Umbilical cord (tissue), 2 donors: ENCODE measurements around the gene WDR86. TPM values are rescaled to one million over a fixed set of nuclear protein-coding genes. Genes with fewer than 3 reads are reported as not detected.

Source experiments
- DNase-seq: peaks from one replicate; pipeline ENCODE4 v3.0.0-alpha.2; 2015; ENCODE audit warnings: low spot score
- total RNA-seq: library from RNA; depleted of rRNA; stranded (reverse); fragments of >200 nt; gene quantifications from one replicate; pipeline ENCODE4 v1.2.3, GENCODE V29; 2014; ENCODE audit warnings: low replicate concordance; ENCODE audit not compliant: insufficient read depth

The WDR86 gene
- total RNA-seq, 1 donor from 2014 or later, result 34.7 TPM

DNA sequence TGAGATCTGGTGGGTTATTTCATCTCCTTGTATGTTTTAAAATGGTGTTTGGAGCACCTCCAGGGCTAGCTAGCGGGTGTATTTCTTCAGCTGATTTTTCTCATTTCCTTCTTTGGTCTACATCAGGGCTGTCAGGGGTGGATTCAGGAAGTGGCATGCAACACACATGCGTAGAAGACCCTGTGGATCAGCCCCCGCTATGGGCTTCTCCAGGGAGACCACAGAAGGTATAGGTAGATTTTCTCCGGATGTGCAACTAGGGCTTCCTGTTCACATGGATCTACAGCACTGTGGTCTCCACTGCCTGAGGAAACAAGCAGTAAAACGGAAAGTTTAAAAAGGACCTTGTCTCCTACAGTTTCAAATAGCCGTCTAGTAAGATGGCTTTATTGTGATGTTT is 57.9 kb downstream of the WDR86 start:
- no peak for DNase-seq

DNA sequence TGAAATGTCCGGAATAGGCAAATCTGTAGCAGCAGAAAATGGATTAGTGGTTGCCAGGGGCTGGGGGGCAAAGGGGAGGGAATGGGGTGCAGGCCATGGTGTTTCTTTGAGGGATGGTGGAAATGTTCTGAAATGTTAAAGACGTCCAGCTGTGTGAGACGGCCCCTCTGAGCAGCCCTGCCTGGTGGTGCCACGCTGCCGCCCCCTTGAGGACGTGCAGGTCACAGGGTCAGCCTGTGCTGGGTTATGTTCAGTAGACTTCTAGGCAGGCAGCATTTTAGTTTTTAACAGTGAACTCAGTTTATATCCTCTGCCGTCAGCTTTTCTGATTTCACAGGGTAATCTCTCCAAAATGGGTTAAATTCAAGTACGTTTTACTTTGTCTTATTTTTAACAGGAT is 58.8 kb downstream of the WDR86 start:
- no peak for DNase-seq

DNA sequence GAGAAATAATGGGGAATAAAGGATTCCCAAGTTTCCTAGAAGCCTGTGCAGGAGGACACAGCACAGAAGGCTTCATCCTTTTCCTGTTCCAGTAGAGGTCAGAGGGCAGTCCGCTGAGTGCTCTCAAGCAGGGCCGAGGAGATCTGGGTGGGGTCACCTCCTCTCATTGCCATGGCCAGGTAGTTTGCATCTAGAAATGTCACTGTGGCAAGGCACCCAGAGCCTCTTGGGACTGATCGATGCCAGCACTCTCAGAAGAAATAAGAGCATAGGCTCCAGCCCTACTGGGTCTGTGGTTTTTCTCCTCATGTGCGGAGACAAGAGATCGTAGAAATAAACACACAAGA is 60.4 kb downstream of the WDR86 start:
- no peak for DNase-seq

DNA sequence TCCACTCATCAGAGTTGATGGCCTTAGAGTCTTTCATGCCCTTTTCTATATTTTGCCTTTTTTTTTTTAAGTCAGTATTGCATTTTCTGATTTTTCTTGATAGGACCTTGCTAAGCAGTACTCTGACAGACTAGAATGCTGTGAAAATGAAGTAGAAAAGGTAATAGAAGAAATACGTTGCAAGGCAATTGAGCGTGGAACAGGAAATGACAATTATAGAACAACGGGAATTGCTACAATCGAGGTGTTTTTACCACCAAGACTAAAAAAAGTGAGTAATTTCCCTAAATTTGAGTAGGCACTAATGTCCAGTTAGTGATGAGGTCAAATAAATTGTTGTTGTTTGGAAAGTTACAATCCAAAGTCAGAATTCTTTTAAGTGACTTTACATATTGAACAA is 60.9 kb downstream of the WDR86 start:
- DNase-seq, result no peak

DNA sequence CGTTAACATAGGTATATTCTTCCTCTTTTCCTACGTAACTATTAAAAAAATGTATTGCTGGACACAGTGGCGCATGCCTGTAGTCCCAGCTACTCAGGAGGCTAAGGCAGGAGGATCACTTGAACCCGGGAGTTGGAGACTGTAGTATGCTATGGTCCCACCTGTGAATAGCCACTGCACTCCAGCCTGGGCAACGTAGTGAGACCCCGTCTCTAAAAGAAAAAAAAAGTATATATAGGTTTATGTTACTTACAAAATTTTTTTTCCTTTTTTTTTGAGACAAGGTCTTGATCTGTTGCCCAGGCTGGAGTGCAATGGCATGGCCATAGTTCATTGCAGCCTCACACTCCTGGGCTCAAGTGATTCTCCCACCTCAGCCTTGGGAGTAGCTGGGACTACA is 62.6 kb downstream of the WDR86 start:
- DNase-seq, result no peak

DNA sequence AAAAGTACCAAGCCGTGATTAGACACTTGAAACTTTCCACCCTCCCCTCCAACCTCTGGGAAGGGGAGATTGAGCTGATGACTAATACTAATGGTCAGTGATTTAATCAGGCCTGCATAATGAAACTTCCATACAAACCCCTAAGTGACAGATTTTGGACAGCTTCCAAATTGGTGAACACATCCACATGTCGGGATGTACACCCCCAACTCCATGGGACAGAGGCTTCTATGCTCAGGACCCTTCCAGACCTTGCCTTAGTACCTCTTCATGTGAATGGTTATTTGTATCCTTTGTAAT is 63.4 kb downstream of the WDR86 start:
- DNase-seq, result no peak

DNA sequence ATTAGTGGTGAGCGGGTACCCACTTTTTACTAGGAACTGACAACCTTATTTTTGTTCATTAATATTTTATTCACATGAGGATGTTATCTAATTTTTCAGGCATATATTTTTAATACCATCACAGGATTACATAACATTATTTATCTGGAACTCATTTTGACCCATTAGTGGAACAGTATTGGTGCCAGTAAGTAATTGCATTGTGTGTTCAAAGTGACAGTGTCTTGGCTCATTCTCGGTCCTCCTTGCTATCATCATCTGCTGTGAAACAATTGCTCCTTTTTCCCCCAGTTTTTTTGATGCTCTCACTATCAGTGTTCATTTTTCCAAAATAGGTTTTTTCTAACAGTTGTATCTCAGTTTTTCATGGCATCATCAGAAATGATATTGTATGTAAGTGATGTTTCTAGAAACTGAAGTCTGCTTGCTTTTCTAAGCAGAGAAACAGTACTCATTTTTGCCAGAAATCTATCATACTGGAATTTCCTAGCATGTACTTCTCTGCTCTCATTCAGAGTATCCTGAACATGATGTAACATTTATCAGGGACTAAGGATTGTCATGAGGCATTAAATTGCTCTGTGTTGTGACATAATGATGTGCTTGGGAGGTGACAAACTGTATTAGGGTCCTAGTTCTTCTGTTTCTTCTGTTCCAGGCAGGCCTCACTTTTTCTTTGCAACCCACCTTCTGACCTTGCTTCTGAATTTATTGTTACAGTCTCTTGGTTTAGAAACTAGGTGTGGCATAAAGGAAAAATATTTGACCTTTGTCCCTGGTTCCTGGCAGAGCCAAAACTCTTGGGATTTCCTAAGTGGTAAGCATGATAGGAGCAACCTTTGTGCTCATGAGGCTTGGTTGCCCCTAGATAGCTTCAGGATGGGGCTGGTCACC is 64.0 kb downstream of the WDR86 start:
- DNase-seq, result no peak

DNA sequence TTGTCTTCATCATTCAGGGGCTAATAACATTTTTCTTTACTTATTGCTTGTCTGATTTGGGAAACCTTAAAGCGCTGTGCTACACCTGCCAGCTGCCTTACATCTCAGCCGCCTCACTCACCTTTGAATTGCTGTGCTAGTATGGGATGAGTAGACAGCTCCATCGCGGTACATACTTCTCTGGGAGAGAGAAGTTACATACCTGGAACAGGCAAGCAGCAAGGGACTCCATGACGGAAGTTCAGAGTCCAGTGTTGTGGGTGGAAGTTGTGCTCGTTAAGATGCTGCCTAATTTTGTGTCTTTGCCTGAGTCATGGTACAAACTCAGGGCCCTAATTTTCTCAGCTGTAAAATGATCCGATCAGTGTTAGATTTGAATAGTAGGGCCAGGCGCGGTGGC is 66.3 kb downstream of the WDR86 start:
- no peak for DNase-seq

DNA sequence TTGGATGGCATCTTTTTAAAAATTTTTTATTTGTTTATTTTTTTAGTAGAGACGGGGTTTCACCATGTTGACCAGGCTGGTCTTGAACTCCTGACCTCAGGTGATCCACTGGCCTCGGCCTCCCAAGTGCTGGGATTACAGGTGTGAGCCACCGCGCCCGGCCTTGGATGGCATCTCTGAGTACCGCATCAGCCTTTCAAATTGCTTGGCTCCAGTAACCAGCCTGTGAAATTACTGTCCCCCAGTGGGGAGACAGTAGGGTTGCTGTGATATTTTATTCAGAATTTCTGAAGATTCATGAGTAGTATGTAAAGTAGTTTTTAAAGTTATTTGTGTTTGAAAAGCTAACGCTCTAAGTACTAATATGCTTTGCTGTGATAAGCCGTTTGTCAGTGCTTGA is 67.0 kb downstream of the WDR86 start:
- DNase-seq, result no peak

DNA sequence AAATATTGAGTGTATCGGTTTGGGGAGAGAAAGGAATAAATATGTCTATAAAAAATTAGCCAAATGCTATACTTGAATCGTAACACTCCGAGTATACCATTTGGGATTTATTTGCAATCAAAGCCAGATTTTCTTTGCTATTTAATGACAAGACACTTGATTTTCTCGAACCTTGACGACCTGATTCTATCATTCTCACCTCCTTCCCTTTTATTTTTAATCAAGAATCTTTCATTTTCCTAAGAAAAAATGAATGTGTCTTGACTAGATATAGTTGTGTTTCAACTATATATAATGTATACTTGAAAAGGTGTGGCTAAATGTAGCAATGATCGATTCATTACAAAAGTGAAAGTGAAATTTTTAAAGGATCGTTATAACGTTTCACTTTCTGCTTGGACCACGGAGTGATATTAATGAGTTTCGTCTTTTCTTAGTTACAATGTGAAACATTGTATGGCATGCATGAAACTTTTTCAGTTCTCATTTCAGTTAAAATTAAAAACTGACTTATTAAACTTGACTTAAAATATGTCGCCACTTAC is 67.7 kb downstream of the WDR86 start:
- no peak for DNase-seq

DNA sequence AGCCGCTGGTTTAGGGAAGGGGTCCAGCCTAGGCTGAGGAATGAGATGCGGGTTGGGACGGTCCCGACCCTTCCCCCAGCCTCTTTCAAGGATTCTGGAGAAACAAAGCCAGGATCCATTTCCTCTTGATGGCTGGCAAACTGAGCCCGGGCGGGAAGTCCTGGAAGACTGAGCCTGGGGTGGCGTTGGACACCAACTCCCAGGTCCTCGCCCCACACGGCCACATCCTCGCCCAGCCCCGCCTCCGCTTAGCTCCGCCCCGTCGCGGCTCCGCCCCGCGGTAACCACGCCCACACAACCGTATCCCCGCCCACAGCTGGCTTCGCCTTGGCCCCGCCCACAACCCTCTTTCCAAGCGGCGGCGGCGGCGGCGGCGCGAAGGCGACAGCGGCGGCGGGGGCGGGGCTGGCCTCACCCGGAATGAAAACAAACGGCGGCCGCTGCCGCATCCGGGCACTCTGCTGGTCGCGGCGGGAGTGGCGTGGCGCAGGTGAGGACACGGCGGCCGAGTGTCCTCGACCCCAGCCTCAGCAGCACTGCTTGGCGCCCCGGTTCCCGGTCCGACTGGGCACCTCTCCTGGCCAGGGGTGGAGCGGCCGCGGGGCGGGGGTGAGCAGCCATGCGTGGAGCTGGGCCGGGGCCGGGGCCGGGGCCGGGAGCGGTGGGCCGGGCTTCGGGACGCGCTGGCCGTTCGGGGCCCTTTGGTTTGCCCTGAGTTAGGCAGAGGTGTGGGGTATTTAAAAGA is 68.3 kb downstream of the WDR86 start, which contains the start of gene NUB1:
NUB1 (plus strand) TSS at position 456 of the 745 bp plus-strand sequence. CDS start 3,538 bp downstream, outside the sequence.
- DNase-seq, result peak; percentile 86

DNA sequence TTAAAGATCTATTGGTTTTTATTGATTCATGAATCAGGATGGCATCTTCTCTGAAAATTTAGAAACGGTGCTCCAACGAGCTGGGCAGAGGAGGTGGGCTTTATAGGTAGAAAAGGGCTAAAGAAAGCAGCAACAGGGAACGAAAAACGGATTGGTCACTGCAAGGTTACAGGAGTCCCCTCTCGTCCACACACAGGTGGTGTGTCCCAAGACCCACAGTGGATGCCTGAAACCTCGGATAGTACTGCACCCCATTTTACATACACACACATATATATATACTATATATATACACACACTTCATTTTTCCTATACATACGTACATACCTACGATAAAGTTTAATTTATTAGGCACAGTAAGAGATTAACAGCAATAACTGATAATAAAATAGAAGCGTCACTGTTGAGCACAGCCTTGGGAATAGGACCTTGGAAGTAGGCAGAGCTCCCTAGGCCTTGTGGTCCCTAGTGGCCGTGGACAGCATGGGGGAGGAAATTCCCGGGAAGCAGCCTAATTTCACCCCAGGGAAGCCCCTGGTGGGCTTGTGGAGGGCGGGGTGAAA is 69.0 kb downstream of the WDR86 start:
- no peak for DNase-seq

DNA sequence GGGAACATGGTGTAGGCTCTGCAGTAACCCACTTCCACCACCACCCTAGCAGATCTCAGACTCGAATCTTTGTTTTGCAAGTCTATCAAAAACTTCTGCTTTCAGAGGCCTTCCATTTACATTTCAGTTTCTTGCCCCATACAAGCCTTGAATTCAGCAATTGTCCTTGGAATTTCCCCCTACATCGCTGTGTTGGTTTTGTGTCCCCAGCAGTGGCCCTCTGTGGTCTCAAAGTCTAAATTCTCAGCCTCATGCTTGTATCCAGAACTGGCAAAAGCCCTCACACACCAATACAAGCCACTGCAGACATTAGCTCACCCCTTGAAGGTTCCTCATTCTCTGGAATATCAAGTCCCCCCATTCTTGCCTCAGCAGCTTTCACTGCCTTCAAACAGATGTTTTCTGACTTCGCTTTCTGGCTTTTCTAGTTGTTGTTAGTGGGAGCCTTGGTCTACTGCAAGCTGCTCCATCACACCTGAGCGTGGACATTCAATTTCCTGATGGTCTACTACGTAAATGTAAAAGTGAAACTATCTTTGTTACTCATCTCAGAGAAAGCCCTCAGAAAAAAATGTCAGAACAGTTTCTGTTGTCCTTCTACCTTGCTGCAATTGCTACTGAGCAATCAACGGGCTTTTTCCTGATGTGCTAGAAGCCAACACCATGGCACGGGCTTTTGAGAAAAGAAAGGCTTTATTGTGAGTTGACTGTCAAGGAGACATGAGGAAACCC is 70.0 kb downstream of the WDR86 start:
- DNase-seq, result no peak

DNA sequence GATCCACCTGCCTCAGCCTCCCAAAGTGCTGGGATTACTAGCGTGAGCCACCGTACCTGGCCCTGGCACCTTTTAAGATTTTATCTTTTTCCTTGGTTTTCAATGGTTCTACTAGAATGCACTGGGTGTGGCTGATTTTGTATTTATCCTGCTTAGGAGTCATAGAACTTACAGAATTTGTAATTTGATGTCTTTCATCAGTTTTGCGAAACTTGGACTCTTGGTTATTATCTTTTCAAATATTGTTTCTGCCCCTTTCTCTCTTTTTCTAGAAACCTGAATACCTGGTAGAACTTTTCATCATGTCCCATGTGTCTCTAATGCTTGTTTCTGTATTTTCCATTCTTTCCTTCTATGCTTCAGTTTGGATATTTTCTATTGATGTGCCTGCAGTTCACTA is 71.0 kb downstream of the WDR86 start:
- no peak for DNase-seq

DNA sequence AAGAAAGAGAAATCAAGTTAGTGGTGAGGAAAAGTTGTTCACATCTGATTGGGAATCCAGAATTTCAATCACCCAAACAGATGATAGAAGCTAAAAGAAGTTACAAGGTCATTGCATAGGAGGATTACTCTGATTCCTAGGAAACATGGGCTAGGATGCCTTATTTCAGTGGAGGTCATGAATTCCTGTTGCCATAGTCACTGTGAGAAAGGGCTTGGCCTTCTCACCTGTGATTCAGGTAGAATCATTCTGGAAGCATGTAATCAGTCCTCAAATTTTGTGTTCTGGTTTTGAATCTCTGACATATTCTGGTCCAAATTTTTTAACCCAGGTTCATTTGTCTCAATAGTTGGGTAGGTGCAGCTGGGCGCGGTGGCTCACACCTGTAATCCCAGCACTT is 72.5 kb downstream of the WDR86 start:
- DNase-seq, result no peak

DNA sequence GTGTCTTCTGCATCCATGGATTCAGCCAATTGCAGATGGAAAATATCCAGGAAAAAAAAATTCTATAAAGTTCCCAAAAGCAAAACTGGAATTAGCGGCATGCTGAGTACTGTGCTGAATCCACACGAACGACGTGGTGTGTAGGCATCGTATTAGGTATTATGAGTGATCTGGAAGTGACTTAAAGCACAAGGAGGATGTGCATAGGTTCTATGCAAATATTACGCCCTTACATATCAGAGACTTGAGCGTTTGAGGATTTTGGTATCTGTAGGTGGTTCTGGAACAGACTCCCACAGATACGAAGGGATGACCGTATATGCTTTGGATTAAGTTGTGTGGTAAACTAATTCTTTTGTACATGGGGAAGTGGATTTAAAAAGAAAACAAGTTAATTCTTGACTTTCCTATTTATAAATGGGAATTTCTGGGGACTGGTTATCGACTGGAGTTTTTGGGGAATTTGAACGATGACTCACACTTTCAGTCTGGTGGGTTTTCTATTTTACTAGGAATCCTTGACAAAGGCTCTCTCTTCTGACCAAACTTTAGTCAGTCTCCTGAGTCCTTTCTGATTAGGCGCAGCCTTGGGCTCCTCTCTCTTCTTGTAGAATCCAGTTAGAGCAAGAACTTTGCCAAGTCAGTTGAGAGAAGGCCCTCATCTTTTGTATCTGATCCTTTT is 73.7 kb downstream of the WDR86 start:
- DNase-seq, result no peak

DNA sequence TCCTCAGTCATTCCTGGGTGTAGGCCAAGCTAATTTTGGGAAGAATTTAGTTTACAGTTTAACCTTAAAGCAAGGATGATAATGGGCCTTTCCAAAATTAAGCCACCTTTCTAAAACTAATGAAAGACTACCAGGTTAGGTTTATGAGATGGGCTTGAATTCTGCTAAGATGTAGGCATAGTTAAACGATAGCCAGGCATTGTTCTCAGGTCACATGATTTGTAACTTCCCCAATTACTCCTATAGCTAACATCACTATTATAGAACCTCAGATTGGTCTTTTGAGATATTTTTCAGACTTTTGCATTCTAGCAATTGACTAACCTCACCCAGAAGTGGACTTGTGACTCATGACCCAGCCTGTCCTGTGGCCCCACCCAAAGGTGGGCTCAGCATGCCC is 75.2 kb downstream of the WDR86 start:
- no peak for DNase-seq
